H9 (cell line): ENCODE measurements around the gene GOT1. TPM values are rescaled to one million over a fixed set of nuclear protein-coding genes. Genes with fewer than 3 reads are reported as not detected.

Experiments
- DNase-seq: peaks from one replicate; pipeline ENCODE4 v3.0.0-alpha.2; 2017
- H2AFZ ChIP-seq: one replicate; pipeline ENCODE4 v1.6.1; 2013; ENCODE audit warnings: mild to moderate bottlenecking, low read length, control low read depth, moderate library complexity
- H2AK5ac ChIP-seq: 2 replicates; pipeline ENCODE4 v1.6.1; 2013; ENCODE audit warnings: low read length, control low read depth, mixed read lengths; ENCODE audit not compliant: insufficient read length
- H2BK120ac ChIP-seq: one replicate; pipeline ENCODE4 v1.6.1; 2013; ENCODE audit warnings: low read depth, mild to moderate bottlenecking, low read length, control low read depth, inconsistent platforms; ENCODE audit not compliant: poor library complexity, severe bottlenecking
- H2BK12ac ChIP-seq: 2 replicates; pipeline ENCODE4 v1.6.1; 2013; ENCODE audit warnings: low read length, control low read depth, mixed read lengths, low read depth; ENCODE audit not compliant: insufficient read length
- H2BK15ac ChIP-seq: 2 replicates; pipeline ENCODE4 v1.6.1; 2013; ENCODE audit warnings: low read depth, low read length, control low read depth
- H2BK20ac ChIP-seq: one replicate; pipeline ENCODE4 v1.6.1; 2013; ENCODE audit warnings: low read depth, mild to moderate bottlenecking, low read length, control low read depth, inconsistent platforms; ENCODE audit not compliant: poor library complexity, severe bottlenecking
- H2BK5ac ChIP-seq: 2 replicates; pipeline ENCODE4 v1.6.1; 2013; ENCODE audit warnings: low read length, control low read depth, mixed read lengths; ENCODE audit not compliant: insufficient read length
- H3K14ac ChIP-seq: 2 replicates; pipeline ENCODE4 v1.6.1; 2013; ENCODE audit warnings: low read length, control low read depth; ENCODE audit not compliant: insufficient read depth
- H3K18ac ChIP-seq: 2 replicates; pipeline ENCODE4 v1.6.1; 2013; ENCODE audit warnings: low read depth, mild to moderate bottlenecking, mixed read lengths, low read length, control low read depth; ENCODE audit not compliant: insufficient read length
- H3K23ac ChIP-seq: 2 replicates; pipeline ENCODE4 v1.6.1; 2013; ENCODE audit warnings: low read length, control low read depth, mixed read lengths, low read depth; ENCODE audit not compliant: insufficient read length
- H3K23me2 ChIP-seq: 2 replicates; pipeline ENCODE4 v1.6.1; 2013; ENCODE audit warnings: low read depth, mild to moderate bottlenecking, mixed read lengths, low read length, control low read depth; ENCODE audit not compliant: insufficient read length, poor library complexity, severe bottlenecking
- H3K27ac ChIP-seq: 2 replicates; pipeline ENCODE4 v1.5.1; 2013; ENCODE audit warnings: low read length, control low read depth, mixed read lengths, low read depth; ENCODE audit not compliant: insufficient read length
- H3K27me3 ChIP-seq: 2 replicates; pipeline ENCODE4 v1.6.1; 2013; ENCODE audit warnings: low read length, control low read depth, inconsistent platforms; ENCODE audit not compliant: insufficient read depth
- H3K4ac ChIP-seq: 2 replicates; pipeline ENCODE4 v1.6.1; 2013; ENCODE audit warnings: low read depth, mild to moderate bottlenecking, control low read depth, inconsistent platforms, low read length, moderate library complexity
- H3K4me1 ChIP-seq: 2 replicates; pipeline ENCODE4 v1.6.1; 2013; ENCODE audit warnings: low read length, control low read depth, inconsistent platforms; ENCODE audit not compliant: insufficient read depth
- H3K4me2 ChIP-seq: 2 replicates; pipeline ENCODE4 v1.6.1; 2013; ENCODE audit warnings: low read length, control low read depth, mixed read lengths; ENCODE audit not compliant: insufficient read length, insufficient read depth
- H3K56ac ChIP-seq: 2 replicates; pipeline ENCODE4 v1.6.1; 2013; ENCODE audit warnings: low read depth, mild to moderate bottlenecking, mixed read lengths, low read length, control low read depth; ENCODE audit not compliant: insufficient read length
- H3K79me1 ChIP-seq: 2 replicates; pipeline ENCODE4 v1.6.1; 2013; ENCODE audit warnings: low read depth, mild to moderate bottlenecking, moderate library complexity, low read length, control low read depth, inconsistent platforms; ENCODE audit not compliant: insufficient read depth, poor library complexity, severe bottlenecking
- H3K79me2 ChIP-seq: 2 replicates; pipeline ENCODE4 v1.6.1; 2013; ENCODE audit warnings: low read length, control low read depth, inconsistent platforms; ENCODE audit not compliant: insufficient read depth
- H3K9ac ChIP-seq: 2 replicates; pipeline ENCODE4 v1.6.1; 2013; ENCODE audit warnings: low read length, control low read depth, mixed read lengths; ENCODE audit not compliant: insufficient read length; ENCODE audit errors: extremely low read depth
- H3K9me3 ChIP-seq: one replicate; pipeline ENCODE4 v1.6.1; 2013; ENCODE audit warnings: low read depth, low read length, inconsistent platforms; ENCODE audit not compliant: control insufficient read depth
- H3T11ph ChIP-seq: one replicate; pipeline ENCODE4 v1.6.1; 2013; ENCODE audit warnings: mild to moderate bottlenecking, low read length, control low read depth, inconsistent platforms
- H4K20me1 ChIP-seq: one replicate; pipeline ENCODE4 v1.6.1; 2013; ENCODE audit not compliant: control insufficient read depth, insufficient read length, insufficient read depth
- H4K5ac ChIP-seq: 2 replicates; pipeline ENCODE4 v1.6.1; 2013; ENCODE audit warnings: low read depth, mild to moderate bottlenecking, mixed read lengths, low read length, control low read depth; ENCODE audit not compliant: insufficient read length
- H4K8ac ChIP-seq: replicated peaks from 2 replicates; pipeline ENCODE4 v1.6.1; 2013; ENCODE audit warnings: low read length, control low read depth, mixed read lengths, low read depth; ENCODE audit not compliant: insufficient read length
- H4K91ac ChIP-seq: 2 replicates; pipeline ENCODE4 v1.6.1; 2013; ENCODE audit warnings: low read depth, mild to moderate bottlenecking, moderate library complexity, mixed read lengths, low read length, control low read depth; ENCODE audit not compliant: insufficient read length
- H3K27ac Mint-ChIP-seq, 3 experiments: 2 replicates in 2 of 3; 3 replicates in 1 of 3; pipeline ENCODE4 v1.8.0; 2020 to 2021; ENCODE audit warnings: mixed read lengths in 3 of 3, mild to moderate bottlenecking in 1 of 3, moderate library complexity in 1 of 3
- H3K27me3 Mint-ChIP-seq: 2 replicates; pipeline ENCODE4 v1.8.0; 2021; ENCODE audit warnings: low read depth, mild to moderate bottlenecking, moderate library complexity, mixed read lengths
- H3K36me3 Mint-ChIP-seq, 3 experiments: 2 replicates in 2 of 3; 3 replicates in 1 of 3; pipeline ENCODE4 v1.8.0; 2020 to 2021; ENCODE audit warnings: low read depth in 3 of 3, mixed read lengths in 3 of 3; ENCODE audit not compliant: insufficient read depth in 1 of 3
- H3K4me1 Mint-ChIP-seq, 2 experiments: 2 replicates each; pipeline ENCODE4 v1.8.0; 2020; ENCODE audit warnings: mixed read lengths in 2 of 2
- H3K4me3 Mint-ChIP-seq, 2 experiments: 2 replicates in 1 of 2; 3 replicates in 1 of 2; pipeline ENCODE4 v1.8.0; 2020 to 2021; ENCODE audit warnings: mild to moderate bottlenecking in 2 of 2, mixed read lengths in 2 of 2, moderate library complexity in 1 of 2
- H3K9me3 Mint-ChIP-seq, 2 experiments: 2 replicates in 1 of 2; 3 replicates in 1 of 2; pipeline ENCODE4 v1.8.0; 2020; ENCODE audit warnings: mild to moderate bottlenecking in 2 of 2, mixed read lengths in 2 of 2, moderate library complexity in 1 of 2
- WGBS: extraction: QIAGEN DNeasy Blood & Tissue Kit; methylation state at CpG from one replicate; pipeline ENCODE4 v1.1.7; 2013; ENCODE audit warnings: missing lambda C conversion rate, low lambda C conversion rate, mixed read lengths; ENCODE audit not compliant: insufficient read length; ENCODE audit errors: extremely low coverage; 5-methylcytosine and 5-hydroxymethylcytosine counted together
- total RNA-seq: library from RNA; stranded (reverse); gene quantifications from 2 replicates; pipeline ENCODE4 v1.2.1, GENCODE V29; 2021
- TF ChIP-seq, protein P1 (sequence below): fragments of 200-600 bp; sonication (generic); conservative IDR thresholded peaks from 3 replicates; pipeline ENCODE4 v1.8.0; 2021; ENCODE audit warnings: antibody characterized with exemption, mild to moderate bottlenecking

Gene GOT1
- total RNA-seq, 1 experiment from 2014 or later: 43.3 TPM

DNA sequence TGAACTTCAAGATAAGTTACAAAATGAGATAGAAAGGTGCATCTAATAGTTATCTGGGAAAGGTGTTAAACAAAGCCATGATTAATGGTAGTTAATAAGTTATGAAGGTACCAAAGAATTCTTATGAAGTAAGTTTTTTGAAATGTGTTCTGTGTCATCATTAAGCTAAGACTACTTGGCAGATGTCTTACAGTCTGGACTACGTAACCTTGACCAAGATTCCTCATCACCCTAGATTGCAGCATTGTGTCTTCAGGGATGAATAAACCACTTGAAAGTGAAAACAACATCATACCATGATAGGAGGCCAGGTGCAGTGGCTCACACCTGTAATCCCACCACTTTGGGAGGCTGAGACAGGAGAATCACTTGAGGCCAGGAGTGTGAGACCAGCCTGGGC lies 48.2 kb downstream of the GOT1 start:
- H2AFZ ChIP-seq: no peak overlapping the region
- H2BK20ac ChIP-seq: no peak overlapping the region
- no peak overlapping the region for H2BK12ac ChIP-seq
- peaks cover 0 to 7% of the 10 kb centered on the region in 2 experiments; a peak in 2 of 4 replicates for H3K4me1 Mint-ChIP-seq
- no peak overlapping the region for H3K14ac ChIP-seq
- no peaks in the 10 kb centered on the region for H3K4me1 ChIP-seq
- no peak overlapping the region for H3K27ac Mint-ChIP-seq
- H3K79me1 ChIP-seq: no peaks in the 10 kb centered on the region
- H3K79me2 ChIP-seq: no peaks in the 10 kb centered on the region
- H4K20me1 ChIP-seq: no peaks in the 10 kb centered on the region
- H3K23ac ChIP-seq: no peak overlapping the region
- H2BK5ac ChIP-seq: no peak overlapping the region
- no peaks in the 10 kb centered on the region; a peak in 1 of 7 replicates for H3K36me3 Mint-ChIP-seq
- no peaks in the 10 kb centered on the region for H3K27me3 ChIP-seq
- H2BK15ac ChIP-seq: no peak overlapping the region
- H3K23me2 ChIP-seq: no peaks in the 10 kb centered on the region
- no peak overlapping the region for H3K4me3 Mint-ChIP-seq
- no peak overlapping the region for H3K4ac ChIP-seq
- peaks cover 0 to 5% of the 10 kb centered on the region in 2 experiments; a peak in 1 of 5 replicates for H3K9me3 Mint-ChIP-seq
- H3K27ac ChIP-seq: no peak overlapping the region
- peaks cover under 1% of the 10 kb centered on the region; the same call in 1 of the 2 replicates for H3K27me3 Mint-ChIP-seq
- no peak overlapping the region for H3K9ac ChIP-seq
- H3K9me3 ChIP-seq: no peaks in the 10 kb centered on the region
- no peak overlapping the region for H4K91ac ChIP-seq
- H3K18ac ChIP-seq: no peak overlapping the region
- no peak overlapping the region for H2AK5ac ChIP-seq
- DNase-seq: no peak
- TF ChIP-seq, protein P1, sequence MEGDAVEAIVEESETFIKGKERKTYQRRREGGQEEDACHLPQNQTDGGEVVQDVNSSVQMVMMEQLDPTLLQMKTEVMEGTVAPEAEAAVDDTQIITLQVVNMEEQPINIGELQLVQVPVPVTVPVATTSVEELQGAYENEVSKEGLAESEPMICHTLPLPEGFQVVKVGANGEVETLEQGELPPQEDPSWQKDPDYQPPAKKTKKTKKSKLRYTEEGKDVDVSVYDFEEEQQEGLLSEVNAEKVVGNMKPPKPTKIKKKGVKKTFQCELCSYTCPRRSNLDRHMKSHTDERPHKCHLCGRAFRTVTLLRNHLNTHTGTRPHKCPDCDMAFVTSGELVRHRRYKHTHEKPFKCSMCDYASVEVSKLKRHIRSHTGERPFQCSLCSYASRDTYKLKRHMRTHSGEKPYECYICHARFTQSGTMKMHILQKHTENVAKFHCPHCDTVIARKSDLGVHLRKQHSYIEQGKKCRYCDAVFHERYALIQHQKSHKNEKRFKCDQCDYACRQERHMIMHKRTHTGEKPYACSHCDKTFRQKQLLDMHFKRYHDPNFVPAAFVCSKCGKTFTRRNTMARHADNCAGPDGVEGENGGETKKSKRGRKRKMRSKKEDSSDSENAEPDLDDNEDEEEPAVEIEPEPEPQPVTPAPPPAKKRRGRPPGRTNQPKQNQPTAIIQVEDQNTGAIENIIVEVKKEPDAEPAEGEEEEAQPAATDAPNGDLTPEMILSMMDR: no peak
- H4K5ac ChIP-seq: no peak overlapping the region
- no peak overlapping the region for H3T11ph ChIP-seq
- H2BK120ac ChIP-seq: no peak overlapping the region
- H4K8ac ChIP-seq: no peak overlapping the region
- WGBS: no CpG with 5 or more reads among the region's 1 CpG
- no peak overlapping the region for H3K4me2 ChIP-seq
- no peak overlapping the region for H3K56ac ChIP-seq
